Trophoblast cell (in vitro differentiated cells and primary cell): ENCODE results near the gene ADCY4.

Source experiments
- DNase-seq, 2 donors: peaks; one replicate each; pipeline ENCODE4 v3.0.0-alpha.2; 2016
- H2AFZ ChIP-seq: 2 replicates; pipeline ENCODE4 v1.6.1; 2013; ENCODE audit warnings: low read length, moderate library complexity, mild to moderate bottlenecking; ENCODE audit not compliant: insufficient read depth, poor library complexity
- H2AK5ac ChIP-seq: 2 replicates; pipeline ENCODE4 v1.6.1; 2013; ENCODE audit warnings: mild to moderate bottlenecking, low read length
- H2BK120ac ChIP-seq: 2 replicates; pipeline ENCODE4 v1.6.1; 2013; ENCODE audit warnings: low read length, mild to moderate bottlenecking, moderate library complexity; ENCODE audit not compliant: insufficient read depth, poor library complexity
- H2BK12ac ChIP-seq: 2 replicates; pipeline ENCODE4 v1.6.1; 2013; ENCODE audit warnings: mild to moderate bottlenecking, low read length, moderate library complexity
- H2BK5ac ChIP-seq: 2 replicates; pipeline ENCODE4 v1.6.1; 2013; ENCODE audit warnings: low read length, low read depth, moderate library complexity, mild to moderate bottlenecking; ENCODE audit not compliant: poor library complexity
- H3K14ac ChIP-seq: 2 replicates; pipeline ENCODE4 v1.6.1; 2013; ENCODE audit warnings: mild to moderate bottlenecking, low read length
- H3K18ac ChIP-seq: 2 replicates; pipeline ENCODE4 v1.6.1; 2013; ENCODE audit warnings: mild to moderate bottlenecking, low read length
- H3K23ac ChIP-seq: 2 replicates; pipeline ENCODE4 v1.6.1; 2013; ENCODE audit warnings: low read length
- H3K27ac ChIP-seq: 2 replicates; pipeline ENCODE4 v1.5.1; 2013; ENCODE audit warnings: low read depth, mild to moderate bottlenecking, inconsistent platforms, low read length, moderate library complexity
- H3K27me3 ChIP-seq: 2 replicates; pipeline ENCODE4 v1.6.1; 2013; ENCODE audit warnings: inconsistent platforms, mild to moderate bottlenecking, low read length, moderate library complexity; ENCODE audit not compliant: insufficient read depth
- H3K36me3 ChIP-seq, 2 experiments: 1 replicate in 1 of 2; 2 replicates in 1 of 2; pipeline ENCODE4 v1.6.1; 2013; ENCODE audit warnings: low read length in 2 of 2, mild to moderate bottlenecking in 2 of 2, moderate library complexity in 1 of 2; ENCODE audit not compliant: insufficient read depth in 2 of 2, control insufficient read depth in 1 of 2
- H3K4ac ChIP-seq: 2 replicates; pipeline ENCODE4 v1.6.1; 2013; ENCODE audit warnings: low read depth, mild to moderate bottlenecking, low read length, moderate library complexity
- H3K4me1 ChIP-seq, 2 experiments: 1 replicate in 1 of 2; 2 replicates in 1 of 2; pipeline ENCODE4 v1.6.1; 2013; ENCODE audit warnings: low read length in 2 of 2, mild to moderate bottlenecking in 2 of 2, moderate library complexity in 1 of 2; ENCODE audit not compliant: insufficient read depth in 2 of 2, control insufficient read depth in 1 of 2
- H3K4me2 ChIP-seq: 2 replicates; pipeline ENCODE4 v1.6.1; 2013; ENCODE audit warnings: inconsistent platforms, mild to moderate bottlenecking, low read length, moderate library complexity
- H3K4me3 ChIP-seq: 2 replicates; pipeline ENCODE4 v1.5.1; 2013; ENCODE audit warnings: mild to moderate bottlenecking, low read depth, low read length, inconsistent platforms
- H3K79me1 ChIP-seq: one replicate; pipeline ENCODE4 v1.6.1; 2013; ENCODE audit warnings: low read length
- H3K79me2 ChIP-seq: 2 replicates; pipeline ENCODE4 v1.6.1; 2013; ENCODE audit warnings: low read length, mild to moderate bottlenecking; ENCODE audit not compliant: control insufficient read depth, insufficient read depth, poor library complexity
- H3K9ac ChIP-seq: 2 replicates; pipeline ENCODE4 v1.6.1; 2013; ENCODE audit warnings: mild to moderate bottlenecking, low read length
- H3K9me3 ChIP-seq: 2 replicates; pipeline ENCODE4 v1.6.1; 2013; ENCODE audit warnings: low read depth, mild to moderate bottlenecking, control low read depth, inconsistent platforms, low read length; ENCODE audit not compliant: insufficient read depth
- H4K12ac ChIP-seq: 2 replicates; pipeline ENCODE4 v1.6.1; 2013; ENCODE audit warnings: low read depth, mild to moderate bottlenecking, low read length, moderate library complexity
- H4K8ac ChIP-seq: 2 replicates; pipeline ENCODE4 v1.6.1; 2013; ENCODE audit warnings: low read depth, mild to moderate bottlenecking, low read length, moderate library complexity
- H4K91ac ChIP-seq: one replicate; pipeline ENCODE4 v1.6.1; 2013; ENCODE audit warnings: low read depth, mild to moderate bottlenecking, low read length, moderate library complexity
- whole genome bisulfite sequencing: extraction: QIAGEN DNeasy Blood & Tissue Kit; methylation state at CpG from one replicate; pipeline ENCODE4 v1.1.7; 2013; ENCODE audit warnings: missing lambda C conversion rate; ENCODE audit not compliant: insufficient read length, insufficient coverage; ENCODE audit errors: extremely low coverage; 5-methylcytosine and 5-hydroxymethylcytosine counted together

ADCY4 gene

GRCh38 chr14:24298892-24299254, 36.0 kb downstream of the ADCY4 start:
- no peak overlapping the region for H3K27ac ChIP-seq
- H3K14ac ChIP-seq, result peak overlapping the region; percentile 46
- peak overlapping the region; percentile 81 for H4K12ac ChIP-seq
- H2AK5ac ChIP-seq, result peak overlapping the region; percentile 42
- H3K27me3 ChIP-seq, result no peaks in the 10 kb centered on the region
- H2BK120ac ChIP-seq, result no peak overlapping the region
- H3K4me2 ChIP-seq, result peak overlapping the region; percentile 79
- H3K79me1 ChIP-seq, result peaks cover 3% of the 10 kb centered on the region
- DNase-seq, result peak; percentile 26 to 50
- H3K36me3 ChIP-seq, result peaks cover 21 to 34% of the 10 kb centered on the region in 2 experiments
- H3K9ac ChIP-seq, result peak overlapping the region; percentile 89
- no peak overlapping the region for H2BK12ac ChIP-seq
- H4K8ac ChIP-seq, result peak overlapping the region; percentile 81
- no peak overlapping the region for H3K23ac ChIP-seq
- H3K4ac ChIP-seq, result peak overlapping the region; percentile 31
- H3K18ac ChIP-seq, result peak overlapping the region; percentile 86
- H3K4me3 ChIP-seq, result peak overlapping the region; percentile 84
- peak overlapping the region; percentile 93 for H2AFZ ChIP-seq
- no CpG with 5 or more reads among the region's 7 CpGs for WGBS
- H4K91ac ChIP-seq, result peak overlapping the region; percentile 33
- peaks cover 9% of the 10 kb centered on the region for H3K79me2 ChIP-seq
- H3K4me1 ChIP-seq, result peaks cover 11 to 14% of the 10 kb centered on the region in 2 experiments
- no peaks in the 10 kb centered on the region for H3K9me3 ChIP-seq
- H2BK5ac ChIP-seq, result peak overlapping the region; percentile 38

- no peaks in the 10 kb centered on the region for H3K27me3 ChIP-seq
- H3K4me1 ChIP-seq, result peaks cover 11 to 14% of the 10 kb centered on the region in 2 experiments
- H4K12ac ChIP-seq, result no peak overlapping the region
- H3K4ac ChIP-seq, result no peak overlapping the region
- H3K79me1 ChIP-seq, result peaks cover 3% of the 10 kb centered on the region
- no peaks in the 10 kb centered on the region for H3K9me3 ChIP-seq
- H3K4me3 ChIP-seq, result no peak overlapping the region
- no peak overlapping the region for H4K8ac ChIP-seq
- H3K18ac ChIP-seq, result no peak overlapping the region
- H3K14ac ChIP-seq, result no peak overlapping the region
- no peak overlapping the region for H2BK12ac ChIP-seq
- no CpG with 5 or more reads among the region's 5 CpGs for WGBS
- peak overlapping the region; percentile 1 for H4K91ac ChIP-seq
- H2AK5ac ChIP-seq, result no peak overlapping the region
- no peak overlapping the region for H3K23ac ChIP-seq
- peaks cover 20 to 25% of the 10 kb centered on the region in 2 experiments for H3K36me3 ChIP-seq
- no peak overlapping the region for H3K27ac ChIP-seq
- H3K9ac ChIP-seq, result no peak overlapping the region
- no peak overlapping the region for H2BK120ac ChIP-seq
- DNase-seq, result peak; percentile 22 to 73
- H2BK5ac ChIP-seq, result no peak overlapping the region
- H3K4me2 ChIP-seq, result no peak overlapping the region
- H2AFZ ChIP-seq, result no peak overlapping the region
- peaks cover 9% of the 10 kb centered on the region for H3K79me2 ChIP-seq
Measured at GRCh38 chr14:24297190-24297964, 37.5 kb downstream of the ADCY4 start.

- Histone ChIP-seq H3K4ac (peak overlapping the region; percentile 4), H3K9me3 (no peaks in the 10 kb centered on the region), H3K4me1 (peaks cover 11 to 14% of the 10 kb centered on the region in 2 experiments), H2AFZ (peak overlapping the region; percentile 20), H3K4me3 (no peak overlapping the region), H4K12ac (peak overlapping the region; percentile 29), H3K14ac (no peak overlapping the region), H4K8ac (peak overlapping the region; percentile 13), H3K79me2 (peaks cover 9% of the 10 kb centered on the region), H3K18ac (no peak overlapping the region), H2AK5ac (peak overlapping the region; percentile 6), H3K4me2 (peak overlapping the region; percentile 6), H3K36me3 (peaks cover 22 to 26% of the 10 kb centered on the region in 2 experiments), H3K79me1 (peaks cover 3% of the 10 kb centered on the region), H3K27ac (peak overlapping the region; percentile 11), H3K23ac (no peak overlapping the region), H2BK12ac (no peak overlapping the region), H2BK5ac (no peak overlapping the region), H3K27me3 (no peaks in the 10 kb centered on the region), H4K91ac (peak overlapping the region; percentile 29), H3K9ac (no peak overlapping the region), H2BK120ac (no peak overlapping the region)
- no CpG with 5 or more reads among the region's 12 CpGs for WGBS
- DNase-seq, result peak; percentile 70 to 84
Measured at GRCh38 chr14:24296341-24297157, 38.3 kb downstream of the ADCY4 start.

GRCh38 chr14:24293525-24293924, 41.3 kb downstream of the ADCY4 start:
- no peak overlapping the region for H4K12ac ChIP-seq
- no peak overlapping the region for H4K8ac ChIP-seq
- WGBS, result no CpG with 5 or more reads among the region's 2 CpGs
- no peak overlapping the region for H3K14ac ChIP-seq
- H3K4me2 ChIP-seq, result no peak overlapping the region
- H2BK5ac ChIP-seq, result no peak overlapping the region
- H2BK120ac ChIP-seq, result no peak overlapping the region
- no peaks in the 10 kb centered on the region for H3K27me3 ChIP-seq
- H3K79me2 ChIP-seq, result no peaks in the 10 kb centered on the region
- no peak overlapping the region for H2BK12ac ChIP-seq
- no peak overlapping the region for H4K91ac ChIP-seq
- no peaks in the 10 kb centered on the region for H3K9me3 ChIP-seq
- peaks cover 2 to 3% of the 10 kb centered on the region in 2 experiments for H3K4me1 ChIP-seq
- no peak overlapping the region for H3K18ac ChIP-seq
- H3K79me1 ChIP-seq, result no peaks in the 10 kb centered on the region
- no peak overlapping the region for H3K4ac ChIP-seq
- H3K36me3 ChIP-seq, result peaks cover 39 to 46% of the 10 kb centered on the region in 2 experiments
- no peak overlapping the region for H2AK5ac ChIP-seq
- no peak overlapping the region for H3K4me3 ChIP-seq
- H3K23ac ChIP-seq, result no peak overlapping the region
- no peak overlapping the region for H3K9ac ChIP-seq
- no peak overlapping the region for H3K27ac ChIP-seq
- no peak for DNase-seq
- H2AFZ ChIP-seq, result no peak overlapping the region
